Neuronal stem cell (in vitro differentiated cells): ENCODE measurements around the gene SPATA9.
"Not testable (repeated sequence)": the region's sequence is repeated elsewhere in the genome, so short reads cannot be mapped to it uniquely, and the experiment has no call there.

Source experiments
- DNase-seq: peaks from one replicate; pipeline ENCODE4 v3.0.0-alpha.2; 2013; ENCODE audit warnings: low spot score
- H2AFZ ChIP-seq: one replicate; pipeline ENCODE4 v1.6.1; 2013; ENCODE audit warnings: mild to moderate bottlenecking, low read length, inconsistent platforms
- H2AK5ac ChIP-seq: 2 replicates; pipeline ENCODE4 v1.6.1; 2013; ENCODE audit warnings: low read depth, mild to moderate bottlenecking, inconsistent platforms, low read length, moderate library complexity, mixed read lengths
- H2BK120ac ChIP-seq: 2 replicates; pipeline ENCODE4 v1.6.1; 2013; ENCODE audit warnings: low read depth, mild to moderate bottlenecking, inconsistent platforms, low read length, moderate library complexity, mixed read lengths
- H2BK12ac ChIP-seq: one replicate; pipeline ENCODE4 v1.6.1; 2013; ENCODE audit warnings: low read length, inconsistent platforms
- H2BK15ac ChIP-seq: 2 replicates; pipeline ENCODE4 v1.6.1; 2013; ENCODE audit warnings: mild to moderate bottlenecking, low read length, inconsistent platforms, mixed read lengths
- H2BK5ac ChIP-seq: one replicate; pipeline ENCODE4 v1.6.1; 2013; ENCODE audit warnings: inconsistent platforms, mild to moderate bottlenecking, low read length, moderate library complexity
- H3K14ac ChIP-seq: one replicate; pipeline ENCODE4 v1.6.1; 2013; ENCODE audit warnings: low read length, inconsistent platforms
- H3K18ac ChIP-seq: 2 replicates; pipeline ENCODE4 v1.6.1; 2013; ENCODE audit warnings: low read length, inconsistent platforms
- H3K23ac ChIP-seq: 2 replicates; pipeline ENCODE4 v1.6.1; 2013; ENCODE audit warnings: low read depth, mild to moderate bottlenecking, mixed read lengths, low read length, inconsistent platforms; ENCODE audit not compliant: poor library complexity
- H3K27ac ChIP-seq: replicated peaks from 3 replicates; pipeline ENCODE4 v1.5.1; 2013; ENCODE audit warnings: low read length, inconsistent platforms
- H3K27me3 ChIP-seq, 3 experiments: 2 replicates each; pipeline ENCODE4 v1.6.1; 2013; ENCODE audit warnings: low read length in 3 of 3, mild to moderate bottlenecking in 2 of 3, inconsistent platforms in 1 of 3, low read depth in 1 of 3, mixed read lengths in 1 of 3, moderate library complexity in 1 of 3; ENCODE audit not compliant: control insufficient read depth in 3 of 3, insufficient read depth in 3 of 3
- H3K36me3 ChIP-seq, 2 donors: replicated peaks in 1 of 2; 2 replicates each; pipeline ENCODE4 v1.6.1; 2013; ENCODE audit warnings: low read length in 2 of 2; ENCODE audit not compliant: control insufficient read depth in 2 of 2, insufficient read depth in 2 of 2
- H3K4ac ChIP-seq: 2 replicates; pipeline ENCODE4 v1.6.1; 2013; ENCODE audit warnings: inconsistent platforms, mild to moderate bottlenecking, low read length, moderate library complexity
- H3K4me1 ChIP-seq, 2 donors: 1 replicate in 1 of 2; 2 replicates in 1 of 2; pipeline ENCODE4 v1.6.1; 2013; ENCODE audit warnings: low read length in 2 of 2, low read depth in 1 of 2; ENCODE audit not compliant: control insufficient read depth in 2 of 2, insufficient read depth in 1 of 2
- H3K4me2 ChIP-seq: one replicate; pipeline ENCODE4 v1.6.1; 2013; ENCODE audit warnings: mild to moderate bottlenecking, low read length, inconsistent platforms; ENCODE audit not compliant: insufficient read depth, poor library complexity, severe bottlenecking
- H3K4me3 ChIP-seq, 2 donors: 2 replicates each; pipeline ENCODE4 v1.5.1; 2013; ENCODE audit warnings: low read length in 2 of 2, mild to moderate bottlenecking in 2 of 2, inconsistent platforms in 1 of 2, moderate library complexity in 1 of 2
- H3K79me1 ChIP-seq: one replicate; pipeline ENCODE4 v1.6.1; 2013; ENCODE audit warnings: low read depth, mild to moderate bottlenecking, inconsistent platforms, low read length, moderate library complexity
- H3K9ac ChIP-seq: one replicate; pipeline ENCODE4 v1.6.1; 2013; ENCODE audit warnings: mild to moderate bottlenecking, low read depth, low read length, inconsistent platforms; ENCODE audit not compliant: poor library complexity
- H3K9me3 ChIP-seq, 2 donors: replicated peaks in 1 of 2; 2 replicates each; pipeline versions ENCODE3 to v1.6.1; 2013; ENCODE audit warnings: low read length in 2 of 2, mild to moderate bottlenecking in 2 of 2, inconsistent platforms in 1 of 2, low read depth in 1 of 2, mixed read lengths in 1 of 2, moderate library complexity in 1 of 2; ENCODE audit not compliant: control insufficient read depth in 2 of 2, insufficient read depth in 1 of 2
- H4K8ac ChIP-seq: one replicate; pipeline ENCODE4 v1.6.1; 2013; ENCODE audit warnings: low read depth, mild to moderate bottlenecking, inconsistent platforms, low read length, moderate library complexity
- H4K91ac ChIP-seq: one replicate; pipeline ENCODE4 v1.6.1; 2013; ENCODE audit warnings: low read length, low read depth, mild to moderate bottlenecking, inconsistent platforms; ENCODE audit not compliant: poor library complexity
- WGBS, 2 donors: extraction: QIAGEN DNeasy Blood & Tissue Kit; methylation state at CpG; one replicate each; pipeline ENCODE4 v1.1.7; 2013; ENCODE audit warnings: missing lambda C conversion rate in 2 of 2, mixed read lengths in 1 of 2; ENCODE audit not compliant: insufficient read length in 2 of 2, insufficient replicate concordance in 1 of 2; ENCODE audit errors: extremely low coverage in 2 of 2; 5-methylcytosine and 5-hydroxymethylcytosine counted together

SPATA9 gene

GRCh38 chr5:95632942-95633341, 49.8 kb downstream of the SPATA9 start:
- not testable (repeated sequence) for H2AK5ac ChIP-seq, H2BK5ac ChIP-seq, H3K4me3 ChIP-seq, H3K4ac ChIP-seq, H3K14ac ChIP-seq, H2BK120ac ChIP-seq, H4K8ac ChIP-seq, H2BK12ac ChIP-seq, H3K4me1 ChIP-seq, H2BK15ac ChIP-seq, DNase-seq, H3K9ac ChIP-seq, H3K79me1 ChIP-seq, H3K27ac ChIP-seq, H2AFZ ChIP-seq, H3K4me2 ChIP-seq, H3K23ac ChIP-seq, H3K36me3 ChIP-seq, H3K27me3 ChIP-seq, H4K91ac ChIP-seq, H3K9me3 ChIP-seq, H3K18ac ChIP-seq
- no CpG with 5 or more reads among the region's 2 CpGs for WGBS, 2 donors

- no peak overlapping the region for H3K23ac ChIP-seq
- no peak overlapping the region for H3K4ac ChIP-seq
- no peaks in the 10 kb centered on the region for H3K36me3 ChIP-seq
- H4K91ac ChIP-seq = no peak overlapping the region
- H3K4me2 ChIP-seq = no peak overlapping the region
- H2AK5ac ChIP-seq = no peak overlapping the region
- H3K79me1 ChIP-seq = no peaks in the 10 kb centered on the region
- no peaks in the 10 kb centered on the region for H3K27me3 ChIP-seq
- H2BK5ac ChIP-seq = no peak overlapping the region
- no peak overlapping the region for H2BK12ac ChIP-seq
- H3K4me1 ChIP-seq = no peaks in the 10 kb centered on the region
- no peak overlapping the region for H3K18ac ChIP-seq
- H3K14ac ChIP-seq = no peak overlapping the region
- no peak overlapping the region for H3K4me3 ChIP-seq
- DNase-seq = no peak
- no peak overlapping the region for H3K9ac ChIP-seq
- H4K8ac ChIP-seq = no peak overlapping the region
- peak overlapping the region; percentile 3 for H2AFZ ChIP-seq
- no peak overlapping the region for H2BK15ac ChIP-seq
- no CpG with 5 or more reads among the region's 4 CpGs for WGBS, 2 donors
- H3K9me3 ChIP-seq = peaks cover 0 to 8% of the 10 kb centered on the region in 2 donors
- no peak overlapping the region for H3K27ac ChIP-seq
- no peak overlapping the region for H2BK120ac ChIP-seq
These were observed 50.7 kb downstream of the SPATA9 start for GRCh38 chr5:95631991-95632675.

- Histone ChIP-seq H2AK5ac (no peak overlapping the region), H3K4me3 (no peak overlapping the region), H3K4me1 (no peaks in the 10 kb centered on the region), H3K4ac (no peak overlapping the region), H3K4me2 (no peak overlapping the region), H2BK12ac (no peak overlapping the region), H3K9me3 (peaks cover 0 to 8% of the 10 kb centered on the region in 2 donors), H2BK5ac (no peak overlapping the region), H3K9ac (no peak overlapping the region), H3K27me3 (peaks cover 0 to 4% (median 0%) of the 10 kb centered on the region in 3 experiments), H3K23ac (no peak overlapping the region), H3K36me3 (no peaks in the 10 kb centered on the region), H3K18ac (no peak overlapping the region), H3K27ac (no peak overlapping the region), H2AFZ (no peak overlapping the region), H4K8ac (no peak overlapping the region), H4K91ac (no peak overlapping the region), H3K79me1 (no peaks in the 10 kb centered on the region), H2BK120ac (no peak overlapping the region), H3K14ac (no peak overlapping the region), H2BK15ac (no peak overlapping the region)
- WGBS, 2 donors = no CpG with 5 or more reads among the region's 2 CpGs
- DNase-seq = no peak
These were observed 51.4 kb downstream of the SPATA9 start for GRCh38 chr5:95631255-95631958.

GRCh38 chr5:95630394-95630917, 52.3 kb downstream of the SPATA9 start:
- no peak overlapping the region for H2AFZ ChIP-seq
- H4K91ac ChIP-seq = no peak overlapping the region
- H3K4me1 ChIP-seq = no peaks in the 10 kb centered on the region
- no peak overlapping the region for H2BK15ac ChIP-seq
- no peak overlapping the region for H3K9ac ChIP-seq
- no peak overlapping the region for H3K23ac ChIP-seq
- H3K4me3 ChIP-seq = no peak overlapping the region
- H3K27ac ChIP-seq = no peak overlapping the region
- no peak overlapping the region for H2BK5ac ChIP-seq
- no peaks in the 10 kb centered on the region for H3K79me1 ChIP-seq
- no peak overlapping the region for H3K4me2 ChIP-seq
- DNase-seq = no peak
- peaks cover 0 to 8% of the 10 kb centered on the region in 2 donors for H3K9me3 ChIP-seq
- H3K18ac ChIP-seq = no peak overlapping the region
- no peaks in the 10 kb centered on the region for H3K36me3 ChIP-seq
- H2BK120ac ChIP-seq = no peak overlapping the region
- H3K14ac ChIP-seq = no peak overlapping the region
- no peak overlapping the region for H2AK5ac ChIP-seq
- no CpG with 5 or more reads among the region's 5 CpGs for WGBS, 2 donors
- H2BK12ac ChIP-seq = no peak overlapping the region
- no peak overlapping the region for H3K4ac ChIP-seq
- no peak overlapping the region for H4K8ac ChIP-seq
- peaks cover 0 to 13% (median 0%) of the 10 kb centered on the region in 3 experiments for H3K27me3 ChIP-seq
